T-helper 2 cell (primary cell): ENCODE measurements around the gene GOLT1A.
"Not testable (repeated sequence)": the region's sequence is repeated elsewhere in the genome, so short reads cannot be mapped to it uniquely, and the experiment has no call there.

Source experiments
- DNase-seq, 5 experiments: peaks; one replicate each; pipeline versions ENCODE4 v3.0.0 to v3.0.0-alpha.2; 2012 to 2022

GOLT1A gene

DNA sequence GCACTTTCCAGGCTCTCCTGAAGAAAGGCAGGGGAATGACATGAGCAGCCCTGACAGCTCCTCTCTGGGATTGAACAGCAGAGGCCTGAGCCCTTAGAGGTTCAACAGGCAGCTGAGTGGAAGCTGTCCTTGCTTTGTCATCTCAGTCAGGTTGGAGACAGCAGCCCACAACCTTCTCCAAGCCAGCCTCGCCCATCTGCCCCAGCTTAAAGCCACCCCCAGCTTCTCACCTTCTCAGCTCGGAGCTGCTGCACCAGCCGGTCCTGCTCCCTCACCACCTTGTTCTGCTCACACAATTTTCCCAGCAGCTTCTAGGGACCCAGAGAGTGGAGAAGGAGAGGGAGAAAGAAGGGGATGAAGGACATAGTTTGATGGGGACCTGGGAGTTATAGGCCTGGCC lies 35.2 kb upstream of the GOLT1A start:
- no peak for DNase-seq

DNA sequence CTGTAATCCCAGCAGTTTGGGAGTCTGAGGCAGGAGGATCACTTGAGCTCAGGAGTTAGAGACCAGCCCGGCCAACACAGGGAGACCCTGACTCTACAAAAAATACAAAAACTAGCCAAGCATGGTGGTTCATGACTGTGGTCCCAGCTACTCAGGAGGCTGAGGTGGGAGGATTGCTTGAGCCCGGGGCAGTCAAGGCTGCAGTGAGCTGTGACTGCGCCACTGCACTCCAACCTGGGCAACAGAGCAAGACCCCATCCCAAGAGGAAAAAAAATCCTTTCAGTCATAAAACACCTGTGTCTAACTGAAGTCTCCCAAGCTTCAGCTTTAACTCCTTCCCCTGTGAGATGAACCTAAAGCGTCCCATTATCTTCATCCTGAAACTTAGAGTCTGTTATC lies 33.1 kb upstream of the GOLT1A start:
- no peak for DNase-seq

DNA sequence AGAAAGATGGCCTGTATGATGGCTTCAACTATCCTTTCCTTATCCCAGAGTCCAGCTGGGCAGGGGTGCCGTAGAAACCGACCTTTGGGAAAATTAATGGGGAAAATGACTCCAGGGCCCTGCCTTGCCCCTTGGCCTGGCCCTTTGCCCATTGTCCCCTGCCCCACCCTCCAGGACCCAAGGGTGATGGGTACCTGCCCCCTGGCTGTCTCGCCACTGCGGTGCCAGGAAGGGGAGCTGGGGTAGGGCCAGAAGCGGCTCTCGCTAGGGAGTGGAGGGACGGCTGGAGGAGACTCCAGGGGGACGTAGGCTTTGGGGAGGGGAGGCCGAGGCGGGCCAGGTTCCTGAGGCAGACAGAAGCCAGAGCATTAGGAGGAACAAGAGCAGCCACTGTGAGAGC lies 29.1 kb upstream of the GOLT1A start:
- no peak for DNase-seq

DNA sequence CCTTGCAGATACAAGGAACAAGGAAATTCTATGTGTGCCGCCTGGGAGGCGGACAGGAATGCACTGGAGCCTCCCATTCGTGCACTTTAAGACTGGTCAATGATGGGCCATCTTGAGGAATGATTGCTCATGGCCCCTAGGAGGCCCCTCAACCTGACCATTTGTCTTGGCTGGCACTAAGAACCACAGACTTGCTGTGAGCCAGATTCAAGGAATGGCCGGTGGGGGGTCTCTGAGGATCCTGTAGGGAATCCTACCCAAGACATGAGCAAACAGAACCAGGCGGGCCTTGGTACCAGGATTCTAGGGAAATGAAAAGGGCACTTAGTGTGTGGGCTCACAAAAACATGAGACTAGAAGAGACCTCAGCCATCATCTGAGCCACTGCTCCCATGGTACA lies 28.1 kb upstream of the GOLT1A start:
- DNase-seq = no peak

DNA sequence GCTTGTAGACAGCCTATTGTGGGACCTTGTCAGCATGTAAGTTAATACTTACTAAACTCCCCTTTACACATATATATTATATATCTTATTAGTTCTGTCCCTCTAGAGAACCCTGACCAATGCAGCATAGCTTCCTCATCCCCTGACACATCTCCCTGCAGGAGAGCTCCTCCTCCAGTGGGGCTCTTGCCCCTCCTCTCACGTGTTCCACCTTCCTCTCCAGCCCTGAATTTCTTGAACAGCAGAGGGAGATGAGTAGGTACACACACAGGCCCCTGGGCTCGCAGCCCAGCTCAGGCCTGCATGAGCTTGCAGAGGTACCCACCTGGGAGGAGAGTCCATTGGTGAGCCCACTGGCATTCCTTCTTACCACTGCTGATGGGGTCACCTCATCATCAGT lies 27.3 kb upstream of the GOLT1A start:
- DNase-seq = no peak

DNA sequence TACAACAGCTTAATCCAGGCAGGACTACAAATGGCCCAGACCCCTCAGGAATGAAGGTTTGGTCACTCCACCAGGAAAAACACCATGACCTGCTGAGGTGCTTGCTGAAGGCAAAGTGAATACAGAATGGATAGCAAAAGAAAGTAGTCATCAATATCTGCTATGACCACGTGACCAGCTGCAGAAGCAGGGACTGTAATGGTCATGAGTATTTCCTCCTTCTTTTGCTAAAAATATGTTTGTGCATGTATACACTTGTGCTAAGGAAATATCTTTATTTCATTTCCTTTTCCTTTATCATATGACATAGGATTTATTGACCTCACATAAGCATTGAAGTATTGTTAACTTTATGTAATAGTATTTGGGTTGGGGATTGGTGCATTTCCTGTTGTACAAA lies 26.4 kb upstream of the GOLT1A start:
- DNase-seq = no peak

DNA sequence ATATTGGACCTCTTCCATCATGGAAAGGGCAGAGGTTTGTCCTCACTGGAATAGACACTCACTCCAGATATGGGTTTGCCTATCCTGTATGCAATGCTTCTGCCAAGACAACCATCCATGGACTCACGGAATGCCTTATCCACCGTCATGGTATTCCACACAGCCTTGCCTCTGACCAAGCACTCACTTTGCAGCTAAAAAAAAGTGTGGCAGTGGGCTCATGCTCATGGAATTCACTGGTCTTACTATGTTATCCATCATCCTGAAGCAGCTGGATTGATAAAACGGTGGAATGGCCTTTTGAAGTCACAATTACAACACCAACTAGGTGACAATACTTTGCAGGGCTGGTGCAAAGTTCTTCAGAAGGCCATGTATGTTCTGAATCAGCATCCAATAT lies 25.6 kb upstream of the GOLT1A start:
- not testable (repeated sequence) for DNase-seq

DNA sequence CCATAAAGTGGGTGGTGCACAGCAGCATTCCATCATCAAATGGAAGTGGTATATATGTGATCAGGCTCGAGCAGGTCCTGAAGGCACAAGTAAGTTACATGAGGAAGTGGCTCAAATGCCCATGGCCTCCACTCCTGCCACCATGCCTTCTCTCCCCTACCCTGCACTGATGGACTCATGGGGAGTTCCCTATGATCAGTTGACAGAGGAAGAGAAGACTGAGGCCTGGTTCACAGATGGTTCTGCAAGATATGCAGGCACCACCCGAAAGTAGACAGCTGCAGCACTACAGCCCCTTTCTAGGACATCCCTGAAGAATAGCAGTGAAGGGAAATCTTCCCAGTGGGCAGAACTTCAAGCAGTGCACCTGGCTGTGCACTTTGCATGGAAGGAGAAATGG lies 24.7 kb upstream of the GOLT1A start:
- not testable (repeated sequence) for DNase-seq

DNA sequence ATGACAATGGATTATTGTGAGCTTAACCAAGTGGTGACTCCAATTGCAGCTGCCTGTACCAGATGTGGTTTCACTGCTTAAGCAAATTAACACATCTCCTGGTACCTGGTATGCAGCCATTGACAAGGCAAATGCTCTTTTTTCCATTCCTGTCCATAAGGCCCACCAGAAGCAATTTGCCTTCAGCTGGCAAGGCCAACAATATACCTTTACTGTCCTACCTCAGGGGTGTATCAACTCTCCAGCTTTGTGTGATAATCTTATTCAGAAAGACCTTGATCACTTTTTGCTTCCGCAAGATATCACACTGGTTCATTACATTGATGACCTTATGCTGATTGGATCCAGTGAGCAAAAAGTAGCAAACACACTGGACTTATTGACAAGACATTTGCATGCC lies 23.7 kb upstream of the GOLT1A start:
- not testable (repeated sequence) for DNase-seq

DNA sequence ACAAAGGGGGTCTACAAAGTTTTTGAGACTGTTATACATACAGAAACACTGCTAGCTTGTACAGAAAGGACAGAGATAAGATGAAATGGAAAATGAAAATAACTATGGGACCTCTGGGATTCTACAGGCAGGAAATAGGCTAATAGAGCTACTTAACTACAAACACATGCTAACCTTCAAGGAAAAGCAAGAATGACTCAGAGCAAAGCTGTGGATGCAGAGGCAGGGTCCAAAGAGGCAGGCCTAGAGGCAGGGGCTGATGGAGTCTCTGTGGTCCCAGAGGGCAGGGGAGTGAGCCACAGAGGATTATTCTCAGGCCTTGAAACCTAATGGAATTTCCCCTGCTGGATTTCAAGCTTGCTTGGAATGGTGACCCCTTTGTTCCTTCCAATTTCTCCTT lies 18.7 kb upstream of the GOLT1A start:
- no peak for DNase-seq

DNA sequence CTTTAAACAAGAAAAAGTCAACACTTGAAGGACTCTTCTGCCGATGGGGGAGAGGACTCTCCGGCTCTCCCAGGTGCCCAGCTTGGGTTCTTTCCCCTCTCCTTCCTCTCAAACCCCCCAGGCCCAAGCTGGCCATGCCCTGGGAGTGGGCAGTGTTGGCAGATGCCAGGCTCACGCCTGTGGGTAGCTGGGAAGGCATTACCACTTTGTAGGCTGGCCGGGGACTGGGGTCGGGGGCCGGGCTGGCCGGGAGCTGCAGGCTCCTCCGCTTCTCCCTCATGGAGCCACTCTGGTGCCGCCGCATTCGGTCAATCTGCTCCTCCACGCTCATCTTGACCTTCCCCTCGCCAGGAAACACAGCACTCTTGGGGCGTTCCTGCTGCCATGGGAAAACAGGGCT lies 16.4 kb upstream of the GOLT1A start:
- no peak for DNase-seq

DNA sequence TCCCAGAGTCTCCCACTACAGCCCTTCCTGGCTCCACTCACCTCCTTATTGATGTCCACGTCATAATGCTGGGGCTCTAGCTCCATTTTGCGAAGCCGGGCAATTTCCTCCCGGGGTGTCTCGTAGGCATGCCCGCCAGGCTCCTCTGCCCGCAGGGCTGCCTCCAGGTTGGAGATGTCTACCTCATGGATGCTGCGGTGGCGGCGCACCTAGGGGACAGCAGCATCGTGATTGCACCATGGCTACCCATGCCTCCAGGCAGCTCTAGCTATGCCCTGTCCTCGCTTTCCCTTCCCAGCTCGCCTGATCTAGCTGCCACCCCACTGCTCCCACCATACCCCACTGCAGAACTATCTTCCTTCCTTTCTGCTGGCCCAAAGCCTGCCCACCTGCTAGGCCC lies 15.1 kb upstream of the GOLT1A start:
- no peak for DNase-seq

DNA sequence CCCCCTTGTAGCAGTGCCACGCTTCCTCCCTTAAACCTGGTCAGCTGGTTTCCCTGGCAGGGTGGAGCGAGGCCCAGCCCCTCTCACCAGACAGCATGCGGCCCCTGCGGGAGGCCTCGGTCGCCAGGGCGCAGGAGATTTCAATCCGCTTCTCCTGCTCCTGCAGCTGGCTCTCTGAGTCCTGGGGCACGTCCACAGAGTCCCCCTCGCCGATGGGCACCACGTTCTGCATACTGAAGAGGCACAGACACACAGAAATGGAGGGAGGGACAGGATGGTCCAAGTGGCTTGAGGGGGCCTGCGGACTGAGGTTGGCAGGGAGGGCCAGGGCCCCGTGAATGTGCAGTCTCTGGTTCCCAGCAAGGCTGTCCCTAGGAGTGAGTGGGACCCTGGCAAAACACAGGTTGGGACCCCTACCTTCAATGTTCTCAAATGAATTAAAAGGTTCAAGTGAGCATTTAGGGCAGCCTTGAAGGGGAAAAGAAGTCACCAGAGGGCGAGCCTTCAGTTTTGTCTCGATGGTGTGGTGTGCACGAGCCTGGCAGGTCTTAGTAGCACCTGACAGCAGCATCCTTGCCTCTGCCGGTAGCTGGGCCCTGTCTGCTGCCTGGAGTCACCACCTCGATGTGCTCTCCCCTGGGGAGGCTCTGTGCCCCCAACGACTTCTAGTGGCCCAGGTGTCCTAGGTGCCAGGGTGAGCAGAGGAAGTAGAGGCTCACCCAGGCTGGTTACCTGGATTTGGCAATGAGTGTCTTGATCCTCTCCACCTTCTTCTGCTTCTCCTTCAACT lies 14.4 kb upstream of the GOLT1A start:
- DNase-seq = no peak

DNA sequence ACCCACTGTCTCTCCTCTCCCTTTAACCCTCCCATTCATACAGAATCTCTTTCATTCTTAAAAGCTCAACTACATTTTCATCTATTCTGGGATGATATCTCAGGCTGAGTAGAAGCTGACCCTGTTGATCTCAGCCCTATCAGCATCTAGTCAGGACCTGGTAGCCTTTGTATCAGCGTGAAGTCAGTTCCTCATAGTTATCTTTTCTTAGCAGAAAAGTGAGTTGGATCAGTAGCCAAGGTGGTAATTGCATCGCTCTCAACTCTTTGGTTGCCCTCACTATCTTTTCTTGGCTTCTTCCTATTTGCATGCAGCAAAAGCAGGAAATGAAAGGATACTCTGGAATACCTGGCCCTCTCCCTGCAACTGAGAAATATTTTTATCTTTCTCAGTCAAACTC lies 13.6 kb upstream of the GOLT1A start:
- DNase-seq = no peak

DNA sequence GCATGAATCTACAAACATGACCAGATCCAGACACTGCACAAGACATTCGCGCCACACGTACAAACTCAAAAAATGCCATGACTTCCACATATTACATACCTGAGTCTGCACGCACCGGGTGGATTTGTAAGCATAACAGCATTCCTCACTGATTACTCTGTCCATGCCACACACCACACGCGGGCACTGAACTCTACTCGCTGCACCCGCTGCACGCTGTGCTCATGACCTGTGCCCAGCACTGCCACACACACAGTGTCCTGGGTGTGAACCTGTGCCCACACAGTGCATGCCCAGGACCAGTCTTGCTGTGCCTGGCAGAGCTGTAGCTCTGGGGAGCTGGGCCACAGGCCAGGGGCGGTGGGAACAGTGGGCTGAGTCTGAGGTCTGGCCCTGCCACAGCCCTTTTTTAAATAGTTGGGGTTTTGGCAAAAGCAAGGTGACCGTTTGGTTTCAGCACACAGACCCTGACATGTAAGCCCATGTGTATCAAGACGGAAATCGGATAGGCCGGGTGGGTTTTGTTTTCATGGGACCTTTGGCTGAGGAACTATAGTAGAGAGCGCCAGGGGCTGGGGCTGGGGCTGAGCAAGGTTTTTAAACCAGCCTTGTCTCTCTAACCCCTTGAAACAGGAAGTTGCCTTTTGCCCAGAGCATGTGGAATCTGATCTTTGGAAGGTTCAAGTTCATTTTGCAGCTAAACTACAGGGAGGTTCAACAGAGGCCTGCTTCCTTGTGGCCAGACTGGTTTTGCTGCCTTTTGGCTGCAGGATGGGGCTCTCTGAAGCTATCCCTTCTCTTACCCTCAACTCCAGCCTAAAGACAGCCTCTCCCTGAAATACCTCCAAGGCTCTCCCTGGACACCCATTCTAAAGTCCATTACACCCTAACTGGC lies 12.3 kb upstream of the GOLT1A start:
- no peak for DNase-seq

DNA sequence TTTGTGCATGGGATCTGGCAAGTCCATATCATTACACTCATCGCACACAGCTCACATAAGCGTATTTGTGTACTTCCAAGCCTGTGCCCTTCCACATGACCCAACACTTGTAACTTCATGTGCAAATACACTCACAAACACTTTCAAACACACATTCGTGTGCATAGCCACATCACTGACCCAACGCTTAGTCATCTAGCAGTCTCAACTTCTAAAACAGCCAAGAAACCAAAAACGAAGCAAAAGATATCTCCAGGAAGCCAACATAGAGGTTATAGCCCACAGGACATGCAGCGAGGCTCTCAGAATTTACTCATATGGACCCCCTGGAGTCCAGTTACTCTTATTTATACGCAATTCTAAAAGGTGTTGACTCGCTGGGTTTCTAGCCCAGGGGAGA lies 10.9 kb upstream of the GOLT1A start:
- no peak for DNase-seq

DNA sequence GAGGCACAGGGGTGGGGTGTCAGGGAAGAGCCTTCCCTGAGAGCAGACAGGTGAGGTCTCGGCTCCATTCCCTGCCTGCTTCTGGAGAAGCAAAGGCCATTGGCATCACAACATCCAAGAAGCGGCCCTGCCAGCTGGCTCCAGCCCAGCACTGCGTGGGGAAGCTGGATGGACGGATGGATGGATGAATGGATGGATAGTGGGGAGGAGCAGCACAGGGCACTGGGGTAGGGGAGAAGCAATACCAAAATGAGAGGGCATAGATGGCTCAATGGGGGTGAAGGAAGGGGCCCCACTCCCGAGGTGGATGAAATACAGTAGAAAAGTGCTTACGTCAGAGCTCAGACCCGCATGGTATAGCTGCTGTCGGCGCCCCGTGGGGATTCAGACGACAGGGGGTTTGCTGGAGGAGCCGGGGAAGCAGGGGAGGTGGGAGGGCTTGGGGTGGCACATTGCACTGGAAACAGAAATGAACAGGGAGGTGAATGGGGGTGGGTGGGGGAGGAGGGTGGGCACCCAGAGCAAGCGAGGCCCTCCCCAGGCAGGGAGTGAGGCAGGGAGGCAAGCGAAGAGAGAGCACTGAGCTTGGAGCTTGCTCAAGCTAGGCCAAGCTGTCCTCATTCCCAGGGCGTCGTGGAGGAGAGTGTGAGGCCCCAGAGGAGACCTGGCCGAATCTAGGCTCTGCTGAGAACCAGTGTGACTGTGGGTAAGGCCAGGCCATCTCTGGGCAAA lies 9.5 kb upstream of the GOLT1A start:
- no peak for DNase-seq

DNA sequence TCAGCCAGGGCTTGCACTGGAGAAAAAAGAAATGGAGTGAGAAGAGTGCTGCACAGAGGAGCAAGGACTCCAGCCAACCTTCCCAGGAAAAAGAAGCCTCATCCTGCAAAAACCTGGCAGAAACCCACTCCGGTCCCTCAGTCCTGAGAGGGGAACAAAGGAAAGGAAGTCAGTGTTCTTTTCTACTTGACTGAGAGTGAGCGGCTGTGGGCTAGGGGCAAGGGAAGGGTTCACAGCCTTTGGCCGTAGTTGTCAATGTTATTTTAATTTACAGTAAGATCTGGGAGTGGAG lies 8.9 kb upstream of the GOLT1A start:
- DNase-seq = no peak

DNA sequence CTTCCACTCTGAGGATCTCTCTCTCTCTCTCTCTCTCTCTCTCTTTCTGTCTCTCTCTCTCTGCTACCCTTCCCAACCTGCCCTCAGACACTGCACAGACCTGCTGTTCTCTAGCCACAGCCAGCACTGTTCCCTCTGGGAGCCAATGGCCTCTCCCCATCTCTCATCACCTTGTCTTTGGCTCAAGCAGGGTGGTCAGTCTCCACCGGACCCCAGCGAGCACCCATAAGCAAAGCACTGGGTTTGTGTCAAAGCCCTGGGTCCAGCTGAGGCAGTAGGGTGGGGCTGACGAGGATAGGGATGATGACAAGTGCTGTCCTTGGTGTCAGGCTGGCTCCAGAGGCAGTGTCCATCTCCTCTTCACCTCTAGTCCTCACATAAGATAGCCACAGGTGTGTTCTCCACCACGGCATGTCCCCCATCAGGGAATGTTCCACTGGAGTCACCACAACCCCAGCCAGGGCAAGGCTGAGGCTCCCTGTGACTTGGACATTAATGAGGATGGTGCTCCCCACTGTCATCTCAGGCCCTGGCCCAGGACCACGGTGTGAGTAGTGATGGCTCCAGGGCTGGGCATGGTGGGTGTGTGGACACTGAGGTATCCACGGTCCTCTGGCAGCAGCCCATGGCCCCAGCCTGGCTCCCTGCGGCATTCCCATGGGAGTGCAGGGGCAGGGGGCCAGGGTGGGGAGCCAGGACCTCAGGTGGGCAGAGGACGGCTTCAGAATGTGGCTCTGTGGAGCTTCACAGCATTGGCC lies 8.4 kb upstream of the GOLT1A start:
- no peak for DNase-seq

DNA sequence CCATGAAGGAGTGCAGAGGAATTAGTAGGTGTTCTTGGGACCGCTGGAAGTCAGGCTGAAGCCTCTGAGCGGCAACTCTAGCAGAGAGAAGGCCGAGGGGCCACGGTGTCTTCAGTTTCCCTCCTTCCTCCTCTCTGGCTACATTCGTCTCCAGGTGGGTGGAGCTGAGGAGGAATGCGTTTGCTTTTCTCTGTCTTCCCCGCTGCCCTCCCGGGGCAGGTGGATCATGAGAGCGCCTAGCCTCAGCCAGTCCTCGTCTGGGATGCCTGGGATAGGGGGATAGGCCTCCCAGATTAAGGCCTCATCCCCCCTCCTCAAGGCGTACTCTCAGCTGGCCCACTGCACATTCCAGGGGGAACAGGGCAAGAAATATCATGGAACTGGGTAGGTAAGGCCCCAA lies 7.5 kb upstream of the GOLT1A start:
- no peak for DNase-seq

DNA sequence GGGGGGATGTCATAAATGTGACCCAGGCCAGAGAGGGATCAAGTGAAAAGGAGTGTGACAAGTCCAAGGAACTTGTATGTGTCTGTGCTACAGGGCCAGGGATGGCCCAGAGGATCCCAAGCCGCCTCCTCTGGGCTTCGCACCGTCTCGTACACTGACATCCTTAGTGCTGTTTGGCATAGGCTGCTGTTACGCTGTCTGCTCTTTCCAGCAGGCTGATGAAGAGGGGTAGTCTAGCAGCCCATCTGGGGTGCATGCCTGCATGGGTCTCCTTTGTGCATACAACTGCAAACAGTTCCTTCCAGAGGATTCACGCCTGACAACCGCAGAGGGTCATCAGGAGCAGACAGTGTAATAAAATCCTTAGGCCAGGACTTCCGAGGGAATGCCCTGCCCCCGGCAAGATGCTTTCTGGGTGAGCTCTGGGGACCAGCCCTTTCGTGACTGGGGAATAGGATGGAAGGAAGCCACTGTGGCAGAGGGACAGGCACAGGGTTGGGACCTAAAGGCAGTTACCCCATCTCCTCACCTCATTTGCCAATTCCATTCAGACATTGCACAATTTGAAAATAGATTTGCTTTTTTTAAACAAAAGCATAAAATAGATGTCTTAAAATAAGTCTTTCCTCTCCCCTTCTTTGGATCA lies 6.3 kb upstream of the GOLT1A start:
- DNase-seq = no peak

DNA sequence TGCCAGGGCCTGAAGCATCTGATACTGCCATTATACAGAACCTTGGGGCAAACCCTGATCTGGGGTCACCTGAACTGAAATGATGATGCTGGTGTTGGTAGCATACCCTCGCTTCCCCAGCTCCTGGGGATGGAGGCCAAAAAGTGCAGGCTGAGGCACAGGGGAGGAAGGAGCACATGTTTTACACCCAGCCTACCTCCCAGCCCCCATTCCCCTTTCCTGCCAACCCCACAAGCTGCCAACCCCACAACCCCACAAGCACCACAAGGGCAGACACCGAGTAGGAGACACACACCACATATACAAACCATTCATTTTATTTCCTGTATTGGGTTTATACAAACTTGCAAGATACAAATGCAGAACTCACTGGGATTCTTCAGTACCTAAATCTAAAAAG lies 4.8 kb upstream of the GOLT1A start:
- DNase-seq = peak in 1 of 5 experiments; percentile 13

DNA sequence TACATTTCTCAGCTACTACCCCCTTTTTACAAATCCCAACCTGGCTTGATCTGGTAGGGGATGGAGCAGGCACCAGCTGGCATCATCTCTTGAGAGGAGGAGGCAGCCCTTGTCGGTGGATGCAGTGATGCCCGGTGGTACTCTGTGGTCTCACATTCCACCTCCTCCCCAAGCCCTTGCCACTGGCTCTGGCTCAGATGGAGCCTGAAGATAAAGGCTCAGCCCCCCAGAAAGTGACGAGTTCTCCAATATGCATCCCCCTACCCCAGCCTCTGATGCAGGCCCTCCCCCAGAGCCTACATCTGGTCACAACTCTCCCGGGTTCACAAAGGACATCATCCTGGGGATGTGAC lies 3.8 kb upstream of the GOLT1A start:
- no peak for DNase-seq
